ENCODE measurements around the gene MTTP.

DNA sequence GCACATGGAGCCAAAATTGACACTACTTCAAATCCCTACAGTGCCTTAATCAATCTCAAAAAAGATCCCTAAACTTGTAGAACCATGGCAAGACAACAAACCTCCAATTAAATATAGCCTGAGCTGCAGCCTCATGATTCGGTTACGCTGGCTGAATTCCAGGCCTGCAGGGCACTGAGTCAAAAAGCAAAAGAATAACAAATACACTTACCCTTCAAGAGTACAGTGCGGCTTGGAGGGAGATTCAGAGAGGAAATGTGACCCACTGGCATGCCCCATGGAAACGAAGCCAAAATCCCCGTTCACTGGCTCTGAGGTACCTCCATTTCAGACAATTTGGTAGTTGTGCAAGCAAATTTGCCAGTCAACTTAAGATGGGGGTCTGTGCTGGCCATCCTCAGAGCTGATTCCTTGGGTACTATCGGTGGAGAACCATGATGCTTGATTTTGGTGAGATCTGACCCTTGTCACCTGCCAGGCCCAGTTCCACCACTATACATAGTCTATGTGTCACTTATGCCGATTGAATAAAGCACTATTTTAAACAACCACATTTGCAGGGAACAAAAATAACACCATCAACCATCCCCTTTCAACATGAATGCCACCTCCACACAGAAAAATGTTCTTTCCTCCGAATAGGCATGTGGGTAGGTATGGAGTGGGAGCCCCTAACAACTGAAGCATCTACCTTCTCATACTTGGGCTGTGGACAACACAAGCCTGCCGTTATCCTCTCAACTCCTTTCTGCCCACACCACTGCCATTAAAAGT is 80.9 kb downstream of the MTTP start:
- TF ChIP-seq, protein P1, sequence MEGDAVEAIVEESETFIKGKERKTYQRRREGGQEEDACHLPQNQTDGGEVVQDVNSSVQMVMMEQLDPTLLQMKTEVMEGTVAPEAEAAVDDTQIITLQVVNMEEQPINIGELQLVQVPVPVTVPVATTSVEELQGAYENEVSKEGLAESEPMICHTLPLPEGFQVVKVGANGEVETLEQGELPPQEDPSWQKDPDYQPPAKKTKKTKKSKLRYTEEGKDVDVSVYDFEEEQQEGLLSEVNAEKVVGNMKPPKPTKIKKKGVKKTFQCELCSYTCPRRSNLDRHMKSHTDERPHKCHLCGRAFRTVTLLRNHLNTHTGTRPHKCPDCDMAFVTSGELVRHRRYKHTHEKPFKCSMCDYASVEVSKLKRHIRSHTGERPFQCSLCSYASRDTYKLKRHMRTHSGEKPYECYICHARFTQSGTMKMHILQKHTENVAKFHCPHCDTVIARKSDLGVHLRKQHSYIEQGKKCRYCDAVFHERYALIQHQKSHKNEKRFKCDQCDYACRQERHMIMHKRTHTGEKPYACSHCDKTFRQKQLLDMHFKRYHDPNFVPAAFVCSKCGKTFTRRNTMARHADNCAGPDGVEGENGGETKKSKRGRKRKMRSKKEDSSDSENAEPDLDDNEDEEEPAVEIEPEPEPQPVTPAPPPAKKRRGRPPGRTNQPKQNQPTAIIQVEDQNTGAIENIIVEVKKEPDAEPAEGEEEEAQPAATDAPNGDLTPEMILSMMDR (IDR thresholded peaks at IDR 0.05), result no peak
- TF ChIP-seq POLR2AphosphoS5 (IDR thresholded peaks at IDR 0.05; ENCODE audit: insufficient read depth in 1 of 2, low read depth in 1 of 2), result no peak
